HG03066 (cell line): ENCODE measurements around the gene TPMT.
"Not testable (repeated sequence)": the region's sequence is repeated elsewhere in the genome, so short reads cannot be mapped to it uniquely, and the experiment has no call there.

ENCODE experiments used
- ATAC-seq: cut with Tn5 transposase; IDR thresholded peaks from one replicate; pipeline ENCODE4 v1.9.1; 2021; ENCODE audit warnings: low read depth; ENCODE audit not compliant: unreplicated experiment

Gene TPMT

GRCh38 chr6:18154507-18155149, at the start of gene TPMT:
TSS of gene TPMT (minus strand) at chr6:18155077. CDS start at chr6:18149127, 5,950 bp downstream.
- peak; percentile 58 for ATAC-seq

- ATAC-seq, result no peak
Observed at GRCh38 chr6:18203786-18204185, 48.9 kb upstream of the TPMT start.

- no peak for ATAC-seq
Observed at GRCh38 chr6:18192026-18192425, 37.1 kb upstream of the TPMT start.

DNA sequence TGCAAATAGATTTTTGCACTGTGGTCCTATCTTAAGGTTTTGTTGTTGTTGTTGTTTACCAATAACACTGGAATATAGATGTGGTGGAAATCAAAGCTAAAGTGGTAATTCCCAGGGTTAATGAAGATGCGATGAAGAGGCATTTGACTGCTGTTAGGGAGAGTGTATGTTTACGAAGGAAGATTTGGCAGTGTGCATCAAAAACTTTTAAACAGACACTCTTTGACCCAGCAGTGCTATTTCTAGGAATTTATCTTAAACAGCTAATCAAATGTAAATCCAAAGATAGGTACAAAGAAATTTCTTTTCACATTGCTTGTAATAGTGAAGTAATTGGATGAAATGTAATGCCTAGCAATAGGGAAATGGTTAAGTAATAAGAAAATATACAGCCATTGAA, 34.3 kb upstream of the TPMT start:
- ATAC-seq, result no peak

DNA sequence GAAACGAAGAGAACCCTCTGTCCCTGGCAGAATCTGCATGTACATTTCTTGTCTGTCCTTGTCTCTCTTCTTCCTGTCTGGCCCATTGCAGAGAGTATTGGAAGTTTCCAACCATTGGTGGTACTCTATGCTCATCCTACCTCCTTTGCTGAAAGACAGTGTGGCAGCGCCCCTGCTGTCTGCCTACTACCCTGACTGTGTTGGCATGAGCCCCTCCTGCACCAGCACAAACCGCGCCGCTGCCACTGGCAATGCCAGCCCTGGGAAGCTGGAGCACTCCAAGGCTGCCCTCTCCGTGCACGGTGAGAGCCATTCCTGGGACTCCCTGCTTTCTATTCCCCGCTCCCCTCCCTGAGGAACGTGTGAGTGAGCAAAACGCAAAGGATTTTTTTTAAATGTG, 32.8 kb upstream of the TPMT start:
- no peak for ATAC-seq

DNA sequence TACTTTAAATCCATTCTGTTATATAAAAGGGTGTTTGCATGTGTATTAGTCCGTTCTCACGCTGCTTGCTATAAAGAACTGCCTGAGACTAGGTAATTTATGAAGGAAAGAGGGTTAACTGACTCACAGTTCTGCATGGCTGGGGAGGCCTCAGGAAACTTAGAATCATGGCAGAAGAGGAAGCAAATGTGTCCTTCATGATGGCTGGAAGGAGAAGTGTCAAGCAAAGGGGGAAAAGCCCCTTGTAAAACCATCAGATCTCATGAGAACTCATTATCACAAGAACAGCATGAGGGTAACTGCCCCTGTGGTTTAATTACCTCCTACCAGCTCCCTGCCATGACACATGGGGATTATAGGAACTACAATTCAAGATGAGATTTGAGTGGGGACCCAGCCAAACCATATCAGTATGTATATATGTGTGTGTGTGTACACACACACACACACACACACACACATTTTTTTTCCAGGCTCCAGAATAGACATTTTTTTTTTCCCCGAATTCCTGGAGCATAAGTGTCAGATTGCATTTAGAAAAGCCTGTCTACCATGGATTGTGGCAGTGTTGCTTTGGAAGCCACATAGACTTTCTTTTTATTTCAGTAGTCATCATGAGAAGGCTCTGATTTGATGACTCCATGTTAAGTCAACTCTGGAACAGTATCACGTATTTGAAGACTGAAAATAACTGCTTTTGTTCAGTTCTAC, 31.8 kb upstream of the TPMT start:
- no peak for ATAC-seq

DNA sequence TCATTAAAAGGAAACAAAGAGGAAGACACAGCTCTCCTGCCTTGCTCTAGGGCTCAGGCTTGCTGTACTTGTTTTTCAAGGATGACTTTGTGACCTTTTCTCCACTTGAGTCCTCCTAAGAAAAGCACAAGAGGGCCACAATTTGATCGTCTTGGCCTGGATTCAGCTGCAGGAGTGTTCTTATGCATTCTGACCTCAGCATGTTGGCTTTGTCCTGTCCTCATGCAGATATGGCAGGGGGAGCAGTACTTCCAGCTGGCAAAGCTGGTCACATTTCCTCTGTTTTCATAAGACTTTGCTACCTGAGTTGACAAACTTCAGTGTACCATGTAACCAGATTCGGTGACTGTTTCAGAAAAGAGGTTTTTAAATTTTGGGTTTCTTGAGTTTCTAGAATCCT, 31.2 kb upstream of the TPMT start:
- no peak for ATAC-seq

DNA sequence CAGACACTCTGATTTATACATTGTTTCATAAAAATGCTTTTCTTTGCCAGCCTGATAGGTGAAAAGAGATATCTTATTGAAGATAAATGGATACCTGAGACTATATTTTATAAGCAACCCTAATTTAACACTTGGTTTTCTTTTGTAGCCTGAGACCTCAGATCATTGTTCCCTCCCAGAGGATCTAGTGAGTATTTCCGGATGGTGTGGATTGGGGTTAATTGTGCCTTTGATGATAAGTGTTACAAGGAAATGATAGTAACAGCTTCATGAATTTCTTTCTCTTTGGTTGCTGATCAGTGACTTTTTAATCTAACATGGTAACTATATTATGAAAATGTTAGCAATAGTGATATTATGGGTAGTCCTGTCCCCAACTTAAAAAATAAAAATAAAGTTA, 30.7 kb upstream of the TPMT start:
- ATAC-seq, result no peak

- no peak for ATAC-seq
Observed at GRCh38 chr6:18183766-18184165, 28.9 kb upstream of the TPMT start.

DNA sequence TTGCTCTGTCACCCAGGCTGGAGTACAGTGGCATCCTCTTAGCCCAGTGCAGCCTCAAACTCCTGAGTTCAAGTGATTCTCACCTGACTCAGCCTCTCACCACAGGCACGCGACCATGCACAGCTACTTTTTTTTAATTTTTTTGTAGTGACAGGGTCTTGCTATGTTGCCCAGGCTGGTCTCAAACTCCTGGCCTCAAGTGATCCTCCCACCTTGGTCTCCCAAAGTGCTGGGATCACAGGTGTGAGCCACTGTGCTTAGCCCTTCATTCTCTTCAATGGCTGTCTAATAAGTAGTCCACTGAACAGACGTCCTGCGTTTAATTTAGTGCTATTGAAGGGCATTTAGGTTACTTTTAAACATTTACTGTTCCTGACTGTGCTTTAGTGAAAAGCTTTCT, 27.7 kb upstream of the TPMT start:
- no peak for ATAC-seq

- no peak for ATAC-seq
Observed at GRCh38 chr6:18179770-18180356, 25.0 kb upstream of the TPMT start.

GRCh38 chr6:18178960-18179615, 24.2 kb upstream of the TPMT start:
- ATAC-seq, result no peak

- ATAC-seq, result no peak
Observed at GRCh38 chr6:18177286-18177965, 22.5 kb upstream of the TPMT start.

DNA sequence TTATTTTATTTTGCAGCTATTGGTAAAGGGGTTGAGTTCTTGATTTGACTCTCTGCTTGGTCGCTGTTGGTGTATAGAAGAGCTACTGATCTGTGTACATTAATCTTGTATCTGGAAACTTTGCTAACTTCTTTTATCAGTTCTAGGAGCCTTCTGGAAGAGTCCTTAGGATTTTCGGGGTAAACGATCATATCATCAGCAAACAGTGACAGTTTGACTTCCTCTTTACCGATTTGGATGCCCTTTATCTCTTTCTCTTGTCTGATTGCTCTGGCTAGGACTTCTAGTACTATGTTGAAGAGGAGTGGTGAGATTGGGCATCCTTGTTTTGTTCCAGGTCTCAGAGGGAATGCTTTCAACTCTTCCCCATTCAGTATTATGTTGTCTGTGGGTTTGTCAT, 21.3 kb upstream of the TPMT start:
- ATAC-seq, result not testable (repeated sequence)

GRCh38 chr6:18171871-18172270, 17.0 kb upstream of the TPMT start:
- ATAC-seq, result no peak

DNA sequence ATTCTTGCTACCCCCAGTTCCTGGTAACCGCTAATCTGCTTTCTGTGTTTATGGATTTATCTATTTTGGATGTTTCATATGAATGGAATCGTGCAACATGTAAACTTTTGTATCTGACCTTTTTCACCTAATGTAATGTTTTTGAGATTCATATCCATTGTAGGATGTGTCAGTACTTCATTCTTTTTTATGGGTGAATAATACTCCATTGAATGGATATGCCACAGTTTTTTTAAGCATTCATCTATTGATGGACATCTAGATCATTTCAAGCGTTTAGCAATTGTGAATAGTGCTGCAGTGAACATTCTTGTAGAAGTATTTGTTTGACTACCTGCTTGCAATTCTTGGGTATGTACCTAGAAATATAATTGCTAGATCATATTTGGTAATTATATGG, 13.4 kb upstream of the TPMT start:
- no peak for ATAC-seq

GRCh38 chr6:18166312-18167036, 11.6 kb upstream of the TPMT start:
- ATAC-seq, result no peak

DNA sequence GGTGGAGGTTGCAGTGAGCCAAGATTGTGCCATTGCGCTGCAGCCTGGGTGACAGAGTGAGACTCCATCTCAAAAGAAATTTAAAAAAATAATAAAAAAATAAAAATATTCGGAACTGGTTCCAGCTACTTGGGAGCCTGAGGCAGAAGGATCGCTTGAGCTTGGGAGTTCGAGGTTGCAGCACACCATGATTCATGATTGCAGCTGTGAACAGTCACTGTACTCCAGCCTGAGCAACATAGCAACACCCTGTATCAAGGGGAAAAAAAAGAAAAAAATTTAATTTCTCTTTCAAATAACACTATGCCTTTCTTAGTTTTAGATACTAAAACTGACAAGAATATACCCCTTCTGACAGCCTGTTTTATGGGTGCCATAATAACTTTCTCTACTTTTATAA, 10.9 kb upstream of the TPMT start:
- ATAC-seq, result no peak

GRCh38 chr6:18162401-18162800, 7.5 kb upstream of the TPMT start:
- no peak for ATAC-seq

- ATAC-seq, result no peak
Observed at GRCh38 chr6:18161431-18161830, 6.6 kb upstream of the TPMT start.
